Fibroblast of pulmonary artery (primary cell): ENCODE data around the gene SIVA1.
A peak's percentile ranks its signal among the peaks of the same experiment; 100 is the strongest.

ENCODE experiments used
- DNase-seq: peaks from one replicate; pipeline ENCODE4 v3.0.0-alpha.2; 2010; ENCODE audit warnings: low read depth
- H3K4me3 ChIP-seq: replicated peaks from 2 replicates; pipeline ENCODE4 v1.5.1; 2011; ENCODE audit warnings: low read depth, mild to moderate bottlenecking, control low read depth, low read length, moderate library complexity
- CTCF ChIP-seq: IDR thresholded peaks from 2 replicates; pipeline ENCODE4 v1.5.1; 2011; ENCODE audit warnings: mild to moderate bottlenecking, control low read depth, low read length, inconsistent platforms; ENCODE audit errors: missing control alignments

The SIVA1 gene

GRCh38 chr14:104752423-104752734, 568 bp upstream of the SIVA1 start:
- H3K4me3 ChIP-seq = peak overlapping the region; percentile 89
- no peak for TF ChIP-seq CTCF
- no peak for DNase-seq

GRCh38 chr14:104753528-104754212, 723 bp downstream of the SIVA1 start:
- DNase-seq = no peak
- H3K4me3 ChIP-seq = peak overlapping the region; percentile 89
- TF ChIP-seq CTCF = no peak

GRCh38 chr14:104754213-104754851, 1.4 kb downstream of the SIVA1 start:
- no peak for DNase-seq
- peak overlapping the region; percentile 89 for H3K4me3 ChIP-seq
- TF ChIP-seq CTCF = no peak

- DNase-seq = no peak
- H3K4me3 ChIP-seq = no peak overlapping the region
- no peak for TF ChIP-seq CTCF
These were observed 2.7 kb downstream of the SIVA1 start for GRCh38 chr14:104755621-104756020.

GRCh38 chr14:104756477-104757237, 3.7 kb downstream of the SIVA1 start:
- no peak overlapping the region for H3K4me3 ChIP-seq
- no peak for TF ChIP-seq CTCF
- no peak for DNase-seq

GRCh38 chr14:104757238-104757585, 4.3 kb downstream of the SIVA1 start:
- DNase-seq = no peak
- TF ChIP-seq CTCF = no peak
- no peak overlapping the region for H3K4me3 ChIP-seq
